Natural killer cell treated with Interleukin-12 subunit alpha and Interleukin-12 subunit beta and Interleukin-15 and Interleukin-18, amount 100 ng/mL, for 72 hours (primary cell): Measurements from ENCODE around the gene C13orf46. TPM values are rescaled to one million over a fixed set of nuclear protein-coding genes. Genes with fewer than 3 reads are reported as not detected.

Source experiments
- ATAC-seq, 2 donors: fragments of 150-1000 bp; cut with Tn5 transposase in 1 of 2; sonication (Bioruptor Pico), chemical (Tn5 transposase) in 1 of 2; 2 replicates each; pipeline ENCODE4 v1.10.0; 2021
- DNase-seq: peaks from one replicate; pipeline ENCODE4 v3.0.0; 2022; ENCODE audit warnings: low spot score
- H3K27ac Mint-ChIP-seq, 2 donors: 1 replicate in 1 of 2; 2 replicates in 1 of 2; pipeline ENCODE4 v1.8.0; 2022; ENCODE audit warnings: mixed read lengths in 2 of 2, mild to moderate bottlenecking in 1 of 2, moderate library complexity in 1 of 2
- H3K27me3 Mint-ChIP-seq, 2 donors: 1 replicate in 1 of 2; 2 replicates in 1 of 2; pipeline ENCODE4 v1.8.0; 2022; ENCODE audit warnings: mixed read lengths in 2 of 2
- H3K36me3 Mint-ChIP-seq: one replicate; pipeline ENCODE4 v1.8.0; 2022; ENCODE audit warnings: mixed read lengths
- H3K4me1 Mint-ChIP-seq, 2 donors: 1 replicate in 1 of 2; 2 replicates in 1 of 2; pipeline ENCODE4 v1.8.0; 2022; ENCODE audit warnings: low read depth in 2 of 2, mixed read lengths in 2 of 2, mild to moderate bottlenecking in 1 of 2
- H3K4me3 Mint-ChIP-seq: one replicate; pipeline ENCODE4 v1.8.0; 2022; ENCODE audit warnings: mixed read lengths
- H3K9me3 Mint-ChIP-seq: 2 replicates; pipeline ENCODE4 v1.8.0; 2022; ENCODE audit warnings: mixed read lengths
- total RNA-seq, 2 donors: library from RNA; stranded (reverse); gene quantifications; one replicate each; pipeline ENCODE4 v1.2.3, GENCODE V29; 2022

The C13orf46 gene
- total RNA-seq, 2 donors from 2014 or later, result 0.64 to 1.4 TPM

DNA sequence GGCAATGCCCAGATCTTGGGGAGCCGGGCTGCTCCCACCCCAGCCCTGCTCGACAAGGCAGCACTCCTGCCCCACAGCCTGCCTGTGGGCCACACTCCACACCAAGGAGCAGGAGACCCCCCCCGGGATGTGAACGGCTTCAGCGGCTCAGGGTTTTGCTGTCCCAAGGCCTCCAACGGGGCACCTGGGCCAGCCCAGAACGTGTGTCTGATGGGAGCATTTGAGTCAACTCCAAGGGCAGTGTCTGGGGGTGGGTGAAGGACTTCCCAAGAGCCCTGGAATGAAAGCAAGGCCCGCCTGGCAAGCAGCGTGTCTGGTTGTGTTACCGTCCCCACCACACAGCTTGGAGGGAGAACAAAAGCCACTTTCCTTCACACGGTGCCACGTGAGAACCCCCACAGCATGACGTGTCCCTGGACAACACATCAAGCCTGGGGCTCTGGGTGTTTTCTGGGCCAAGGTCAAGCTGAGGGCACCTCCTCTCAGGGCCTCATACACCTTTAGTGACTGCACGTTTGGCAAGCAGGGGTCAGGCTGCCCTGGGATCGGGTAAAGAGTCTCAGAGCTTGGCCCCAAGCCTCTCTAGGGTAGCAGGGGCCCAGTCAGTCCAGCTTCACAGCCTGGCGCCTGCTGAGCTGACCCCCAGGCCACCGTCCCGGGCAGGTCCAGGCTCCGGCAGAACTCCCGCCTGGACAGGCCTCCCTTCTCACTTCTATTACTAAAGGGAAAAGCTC lies 6.0 kb downstream of the C13orf46 start:
- H3K27ac Mint-ChIP-seq, result no peak overlapping the region
- no peaks in the 10 kb centered on the region for H3K4me1 Mint-ChIP-seq
- H3K9me3 Mint-ChIP-seq, result no peaks in the 10 kb centered on the region
- no peak for ATAC-seq
- H3K36me3 Mint-ChIP-seq, result no peaks in the 10 kb centered on the region
- peak; percentile 50 for DNase-seq
- no peaks in the 10 kb centered on the region for H3K27me3 Mint-ChIP-seq
- H3K4me3 Mint-ChIP-seq, result no peak overlapping the region

DNA sequence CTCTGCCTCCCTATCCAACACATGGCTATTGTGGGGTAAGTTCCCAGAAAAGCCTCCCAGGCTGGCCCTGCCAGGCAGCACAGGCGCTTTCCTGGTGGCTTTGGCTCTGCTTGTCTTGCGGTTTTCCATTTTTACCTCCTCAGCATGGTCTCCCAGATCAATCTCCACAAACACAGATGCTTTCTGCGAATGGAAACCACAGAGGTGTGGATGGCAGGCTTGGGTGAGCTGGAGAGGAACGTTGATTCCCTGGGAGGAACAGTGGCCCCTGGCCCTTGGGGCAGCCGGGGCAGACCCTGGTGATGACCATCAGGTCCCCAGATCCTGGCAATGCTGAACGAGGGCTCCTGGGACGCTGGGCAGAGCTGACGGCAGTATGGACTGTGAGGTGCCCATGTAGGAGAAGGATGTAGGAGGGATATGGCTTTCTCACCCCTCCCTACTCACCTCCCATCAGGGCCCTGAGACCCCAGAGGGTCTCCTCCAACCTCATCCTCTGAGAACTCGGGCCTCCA lies 6.6 kb downstream of the C13orf46 start:
- Mint-ChIP-seq H3K27me3 (no peaks in the 10 kb centered on the region), H3K27ac (no peak overlapping the region), H3K36me3 (no peaks in the 10 kb centered on the region), H3K9me3 (no peaks in the 10 kb centered on the region), H3K4me1 (no peaks in the 10 kb centered on the region), H3K4me3 (no peak overlapping the region)
- ATAC-seq, result no peak
- peak; percentile 38 for DNase-seq

DNA sequence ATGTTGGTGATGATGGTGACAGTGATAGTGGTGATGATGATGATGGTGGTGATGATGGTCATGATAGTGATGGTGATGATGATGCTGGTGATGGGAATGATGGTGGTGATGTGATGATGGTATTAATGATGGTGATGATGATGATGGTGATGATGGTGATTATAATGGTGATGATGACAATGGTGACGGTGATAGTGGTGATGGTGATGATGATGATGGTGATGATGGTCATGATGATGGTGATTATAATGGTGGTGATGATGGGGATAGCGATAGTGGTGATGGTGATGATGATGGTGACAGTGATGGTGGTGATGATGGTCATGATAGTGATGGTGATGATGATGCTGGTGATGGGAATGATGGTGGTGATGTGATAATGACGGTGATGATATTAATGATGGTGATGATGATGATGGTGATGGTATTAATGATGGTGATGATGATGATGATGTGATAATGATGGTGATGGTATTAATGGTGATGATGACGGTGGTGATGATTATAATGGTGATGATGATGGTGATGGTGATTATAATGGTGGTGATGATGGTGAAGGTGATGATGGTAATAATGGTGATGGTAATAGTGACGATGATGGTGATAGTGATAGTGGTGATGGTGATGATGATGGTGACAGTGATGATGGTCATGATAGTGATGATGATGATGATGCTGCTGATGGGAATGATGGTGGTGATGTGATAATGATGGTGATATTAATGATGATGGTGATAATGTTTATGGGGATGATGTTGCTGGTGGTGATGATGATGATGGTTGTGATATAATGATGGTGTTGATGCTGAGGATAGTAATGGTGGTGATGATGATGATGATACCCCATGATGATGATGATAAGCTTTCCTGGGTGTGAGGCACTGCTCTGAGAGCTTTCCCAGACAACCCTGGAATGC lies 7.7 kb downstream of the C13orf46 start:
- no peaks in the 10 kb centered on the region for H3K36me3 Mint-ChIP-seq
- no peak for ATAC-seq
- H3K9me3 Mint-ChIP-seq, result no peaks in the 10 kb centered on the region

DNA sequence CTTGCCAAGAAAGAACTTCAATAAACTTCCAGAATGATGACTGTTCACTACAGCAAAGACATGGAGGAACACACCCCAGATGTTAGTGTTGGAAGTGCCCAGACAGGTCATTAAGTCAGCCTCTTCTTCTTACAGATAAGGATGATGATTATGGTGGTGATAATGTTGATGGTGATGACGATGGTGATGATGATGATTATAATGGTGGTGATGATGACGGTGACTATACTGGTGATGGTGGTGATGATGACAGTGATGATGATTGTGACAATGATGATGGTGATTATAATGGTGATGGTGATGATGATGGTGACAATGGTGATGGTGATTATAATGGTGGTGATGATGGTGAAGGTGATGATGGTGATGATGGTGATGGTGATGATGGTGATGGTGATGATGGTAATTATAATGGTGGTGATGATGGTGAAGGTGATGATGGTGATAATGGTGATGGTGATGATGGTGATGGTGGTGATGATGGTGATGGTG lies 8.4 kb downstream of the C13orf46 start:
- Mint-ChIP-seq H3K36me3 (peaks cover 2% of the 10 kb centered on the region), H3K9me3 (peaks cover under 1% of the 10 kb centered on the region), H3K27ac (no peak overlapping the region), H3K4me1 (no peaks in the 10 kb centered on the region), H3K4me3 (no peak overlapping the region), H3K27me3 (no peaks in the 10 kb centered on the region)
- ATAC-seq (no peak), DNase-seq (no peak)

More for the DNA sequence above, 7.7 kb downstream of the C13orf46 start:
- Mint-ChIP-seq H3K27me3 (no peaks in the 10 kb centered on the region), H3K4me1 (no peaks in the 10 kb centered on the region), H3K27ac (no peak overlapping the region), H3K4me3 (no peak overlapping the region)
- no peak for DNase-seq

DNA sequence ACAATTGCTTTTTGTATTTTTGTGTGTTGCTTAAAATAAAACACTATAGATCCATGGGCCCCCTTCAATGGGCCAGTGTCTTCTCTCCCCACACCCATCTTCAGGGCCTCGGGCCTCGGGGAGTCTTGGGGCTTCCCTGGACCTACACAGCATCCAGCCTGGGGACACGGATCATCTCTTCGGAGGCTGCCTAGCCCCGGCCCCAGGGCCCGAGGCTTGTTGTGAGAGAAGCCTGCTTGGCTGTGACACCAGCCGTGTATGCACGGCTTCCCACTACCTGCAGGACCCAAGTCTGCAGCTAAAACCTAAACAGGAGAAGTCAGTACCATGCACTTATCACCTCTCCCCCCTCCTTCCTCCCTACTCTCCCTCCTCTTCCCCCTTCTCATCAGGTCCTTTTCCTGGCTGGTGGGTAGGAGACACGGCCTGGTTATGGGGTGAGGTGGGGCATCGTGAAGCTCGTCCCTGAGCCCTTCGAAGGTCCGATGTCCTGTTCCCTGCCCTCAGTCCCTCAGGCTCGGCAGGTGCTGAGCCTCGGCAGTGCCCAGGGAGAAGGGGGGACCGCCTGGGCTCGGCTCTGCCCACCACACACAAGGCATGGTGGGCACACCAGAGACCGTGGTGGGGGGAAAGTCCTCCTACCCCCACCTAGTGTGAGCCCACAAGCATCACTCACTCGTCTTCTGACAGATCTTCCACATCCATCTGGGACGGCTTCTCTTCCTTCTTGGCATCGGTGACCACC lies 9.5 kb downstream of the C13orf46 start:
- no peak overlapping the region for H3K4me3 Mint-ChIP-seq
- ATAC-seq (no peak), DNase-seq (peak; percentile 37)
- no peaks in the 10 kb centered on the region for H3K27me3 Mint-ChIP-seq
- no peak overlapping the region for H3K27ac Mint-ChIP-seq
- peaks cover 8% of the 10 kb centered on the region for H3K36me3 Mint-ChIP-seq
- peaks cover 3% of the 10 kb centered on the region for H3K9me3 Mint-ChIP-seq
- H3K4me1 Mint-ChIP-seq, result no peaks in the 10 kb centered on the region

DNA sequence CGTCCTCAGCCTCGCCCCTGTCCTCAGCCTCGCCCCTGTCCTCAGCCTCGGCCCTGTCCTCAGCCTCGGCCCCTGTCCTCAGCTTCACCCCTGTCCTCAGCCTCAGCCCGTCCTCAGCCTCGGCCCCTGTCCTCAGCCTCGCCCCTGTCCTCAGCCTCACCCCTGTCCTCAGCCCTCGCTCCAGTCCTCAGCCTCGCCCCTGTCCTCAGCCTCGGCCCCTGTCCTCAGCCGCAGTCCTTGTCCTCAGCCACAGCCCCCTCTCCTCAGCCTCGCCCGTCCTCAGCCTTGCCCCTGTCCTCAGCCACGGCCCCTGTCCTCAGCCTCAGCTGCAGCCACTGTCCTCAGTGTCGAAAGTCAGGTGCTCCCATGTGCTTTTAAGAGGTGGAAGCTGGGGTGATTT lies 10.5 kb downstream of the C13orf46 start:
- no peak overlapping the region for H3K27ac Mint-ChIP-seq
- peaks cover 14% of the 10 kb centered on the region for H3K36me3 Mint-ChIP-seq
- ATAC-seq (no peak), DNase-seq (peak; percentile 53)
- H3K4me3 Mint-ChIP-seq, result no peak overlapping the region
- peaks cover 3% of the 10 kb centered on the region for H3K9me3 Mint-ChIP-seq
- H3K4me1 Mint-ChIP-seq, result peaks cover 0 to 4% of the 10 kb centered on the region in 2 donors
- H3K27me3 Mint-ChIP-seq, result no peaks in the 10 kb centered on the region

DNA sequence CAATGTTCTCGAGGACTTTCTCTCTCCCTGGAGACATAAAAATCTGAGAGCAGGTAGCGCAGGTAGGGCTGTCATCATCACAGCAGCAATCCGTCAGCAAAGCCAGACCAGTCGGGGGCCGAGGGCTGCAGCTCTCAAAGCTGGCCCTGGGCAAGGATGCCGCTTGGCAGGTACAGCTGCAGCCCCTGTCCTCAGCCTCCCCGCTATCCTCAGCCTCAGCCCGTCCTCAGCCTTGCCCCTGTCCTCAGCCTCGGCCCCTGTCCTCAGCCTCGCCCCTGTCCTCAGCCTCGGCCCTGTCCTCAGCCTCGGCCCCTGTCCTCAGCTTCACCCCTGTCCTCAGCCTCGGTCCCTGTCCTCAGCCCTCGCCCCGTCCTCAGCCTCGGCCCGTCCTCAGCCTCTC lies 10.9 kb downstream of the C13orf46 start:
- ATAC-seq, result no peak
- Mint-ChIP-seq H3K9me3 (peaks cover 3% of the 10 kb centered on the region), H3K27ac (no peak overlapping the region), H3K36me3 (peaks cover 14% of the 10 kb centered on the region), H3K27me3 (no peaks in the 10 kb centered on the region), H3K4me1 (peaks cover 0 to 6% of the 10 kb centered on the region in 2 donors), H3K4me3 (no peak overlapping the region)
- peak; percentile 49 for DNase-seq

DNA sequence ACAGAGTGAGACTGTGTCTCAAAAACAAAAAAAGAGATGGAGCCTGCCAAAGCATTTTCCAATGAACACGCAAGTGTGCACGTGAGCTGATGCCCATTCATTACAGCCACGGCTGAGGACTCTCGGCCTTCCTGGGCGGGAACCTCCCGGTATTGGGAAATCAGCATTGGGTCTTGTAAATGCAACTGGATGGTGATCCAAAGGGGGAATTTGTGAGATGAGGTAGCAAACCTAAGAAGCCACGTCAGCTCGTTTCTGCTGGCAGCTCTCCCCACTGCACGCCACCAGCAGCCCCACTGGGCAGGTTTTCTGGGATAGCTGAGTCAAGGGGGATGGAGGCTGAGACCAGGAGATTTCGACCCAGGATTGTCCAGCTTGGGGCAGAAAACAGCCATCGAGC lies 11.5 kb downstream of the C13orf46 start:
- peaks cover 14% of the 10 kb centered on the region for H3K36me3 Mint-ChIP-seq
- peaks cover 0 to 11% of the 10 kb centered on the region in 2 donors for H3K4me1 Mint-ChIP-seq
- H3K9me3 Mint-ChIP-seq, result peaks cover 3% of the 10 kb centered on the region
- no peaks in the 10 kb centered on the region for H3K27me3 Mint-ChIP-seq
- H3K4me3 Mint-ChIP-seq, result no peak overlapping the region
- no peak overlapping the region for H3K27ac Mint-ChIP-seq
- ATAC-seq, result no peak
- DNase-seq, result no peak

DNA sequence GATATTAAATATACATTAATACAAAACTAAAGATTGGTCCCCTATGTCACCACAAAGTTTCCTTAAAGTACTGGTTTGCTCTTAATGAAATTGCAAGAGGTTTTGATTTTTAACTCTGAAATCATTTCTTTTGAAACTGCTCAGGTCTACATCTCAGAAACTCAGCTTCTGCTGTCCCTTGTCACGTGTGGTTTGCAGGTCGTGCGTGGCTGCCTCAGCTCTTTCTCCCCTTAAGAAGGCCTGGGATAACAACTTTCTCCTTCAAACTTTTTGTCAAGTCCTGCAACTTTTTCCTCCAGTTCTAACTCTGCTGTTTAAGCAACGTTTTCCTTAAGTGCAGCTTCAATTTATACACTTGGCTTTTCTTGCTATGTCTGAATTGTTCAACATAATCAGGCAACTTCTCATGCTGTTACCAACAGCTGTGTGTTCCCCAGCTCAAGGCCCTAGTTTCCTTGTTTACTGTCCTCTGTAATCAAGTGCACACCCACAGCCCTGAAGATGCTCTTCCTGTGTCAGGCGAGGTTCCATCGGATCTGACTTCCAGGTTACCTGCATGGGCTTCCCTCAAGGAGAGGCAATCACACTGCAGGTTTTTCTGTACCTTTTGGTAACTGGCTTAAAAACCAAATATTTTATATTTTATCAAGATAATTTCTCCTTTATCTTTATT lies 13.5 kb downstream of the C13orf46 start:
- Mint-ChIP-seq H3K4me3 (no peak overlapping the region), H3K27ac (no peak overlapping the region), H3K4me1 (peaks cover 5 to 11% of the 10 kb centered on the region in 2 donors), H3K36me3 (peaks cover 14% of the 10 kb centered on the region), H3K27me3 (no peaks in the 10 kb centered on the region), H3K9me3 (peaks cover 3% of the 10 kb centered on the region)
- DNase-seq (no peak), ATAC-seq (no peak)

DNA sequence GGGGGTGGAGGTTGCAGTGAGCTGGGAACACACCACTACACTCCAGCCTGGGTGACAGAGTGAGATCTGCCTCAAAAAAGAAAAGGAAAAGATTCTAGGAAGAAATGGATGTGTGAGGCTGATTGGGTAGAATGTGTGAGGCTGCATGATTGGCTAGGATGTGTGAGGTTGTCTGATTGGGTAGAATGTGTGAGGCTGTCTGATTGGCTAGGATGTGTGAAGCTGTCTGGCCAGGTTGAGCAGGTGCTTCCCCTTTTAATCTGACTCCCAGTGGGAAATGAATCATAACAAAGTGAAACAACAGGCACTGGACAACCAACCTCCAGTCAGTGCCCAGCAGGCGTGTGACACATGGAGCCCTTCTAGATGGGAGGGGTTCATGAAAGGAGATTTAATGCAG lies 14.7 kb downstream of the C13orf46 start:
- DNase-seq, result no peak
- ATAC-seq, result no peak
- Mint-ChIP-seq H3K9me3 (peaks cover 3% of the 10 kb centered on the region), H3K4me3 (no peak overlapping the region), H3K27me3 (no peaks in the 10 kb centered on the region), H3K36me3 (peaks cover 21% of the 10 kb centered on the region), H3K4me1 (peaks cover 5 to 11% of the 10 kb centered on the region in 2 donors), H3K27ac (no peak overlapping the region)

DNA sequence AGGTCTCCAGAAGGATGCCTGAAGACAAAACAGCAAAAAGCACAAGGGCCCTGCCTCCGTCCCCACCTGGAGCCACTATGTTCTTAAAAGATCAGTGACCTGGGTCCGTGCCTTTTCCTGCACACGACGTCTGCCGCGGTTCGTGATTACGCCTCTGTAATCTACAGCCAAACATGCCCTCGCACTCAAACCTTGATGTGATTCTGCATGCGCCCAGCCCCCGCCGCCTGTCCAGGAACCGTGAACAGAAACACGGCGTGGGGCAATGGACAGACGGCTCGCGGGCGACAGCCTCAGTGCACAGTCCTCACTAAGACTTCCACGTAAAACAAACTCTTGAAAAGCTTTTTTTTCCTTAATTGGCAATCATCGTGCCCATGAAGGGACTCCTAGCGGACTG lies 15.5 kb downstream of the C13orf46 start:
- DNase-seq (no peak), ATAC-seq (no peak)
- peaks cover 3% of the 10 kb centered on the region for H3K9me3 Mint-ChIP-seq
- H3K4me3 Mint-ChIP-seq, result no peak overlapping the region
- H3K27ac Mint-ChIP-seq, result no peak overlapping the region
- H3K4me1 Mint-ChIP-seq, result peaks cover 5 to 11% of the 10 kb centered on the region in 2 donors
- H3K36me3 Mint-ChIP-seq, result peaks cover 21% of the 10 kb centered on the region
- H3K27me3 Mint-ChIP-seq, result no peaks in the 10 kb centered on the region

DNA sequence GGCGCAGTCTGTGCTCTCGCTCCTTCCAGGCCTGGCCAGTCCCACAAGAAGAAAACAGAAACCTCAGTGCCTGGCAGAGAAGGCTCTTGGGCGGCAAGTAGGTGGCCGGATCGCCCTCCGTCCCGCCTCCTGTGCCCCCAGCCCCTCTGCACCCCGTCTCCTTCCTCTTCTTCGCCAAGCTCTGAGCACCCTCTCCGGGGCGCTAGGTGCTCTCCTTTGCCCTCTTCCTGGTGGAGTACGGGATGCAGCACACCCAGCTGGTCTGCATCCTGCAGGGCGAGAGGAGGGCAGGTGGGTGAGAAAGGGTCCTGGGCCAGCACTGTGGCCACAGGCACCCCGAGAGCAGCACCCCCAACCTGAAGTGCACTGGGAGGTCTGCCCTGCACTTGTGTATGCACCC lies 17.3 kb downstream of the C13orf46 start:
- ATAC-seq, result no peak
- Mint-ChIP-seq H3K9me3 (peaks cover 3% of the 10 kb centered on the region), H3K4me1 (peaks cover 5 to 11% of the 10 kb centered on the region in 2 donors), H3K27me3 (no peaks in the 10 kb centered on the region), H3K36me3 (peaks cover 21% of the 10 kb centered on the region), H3K27ac (no peak overlapping the region), H3K4me3 (no peak overlapping the region)
- DNase-seq, result no peak

DNA sequence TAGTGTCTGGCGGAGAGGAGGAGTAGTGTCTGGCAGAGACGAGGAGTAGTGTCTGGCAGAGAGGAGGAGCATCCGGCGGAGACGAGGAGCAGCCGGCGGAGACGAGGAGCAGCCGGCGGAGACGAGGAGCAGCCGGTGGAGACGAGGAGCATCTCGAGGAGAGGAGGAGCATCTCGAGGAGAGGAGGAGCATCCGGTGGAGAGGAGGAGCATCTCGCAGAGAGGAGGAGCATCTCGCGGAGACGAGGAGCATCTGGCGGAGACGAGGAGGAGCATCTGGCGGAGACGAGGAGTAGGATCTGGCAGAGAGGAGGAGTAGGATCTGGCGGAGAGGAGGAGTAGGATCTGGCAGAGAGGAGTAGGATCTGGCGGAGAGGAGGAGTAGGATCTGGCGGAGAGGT lies 18.2 kb downstream of the C13orf46 start:
- H3K4me1 Mint-ChIP-seq, result peaks cover 5 to 11% of the 10 kb centered on the region in 2 donors
- no peak for ATAC-seq
- no peak overlapping the region for H3K4me3 Mint-ChIP-seq
- no peak overlapping the region for H3K27ac Mint-ChIP-seq
- H3K9me3 Mint-ChIP-seq, result peaks cover 3% of the 10 kb centered on the region
- H3K36me3 Mint-ChIP-seq, result peaks cover 21% of the 10 kb centered on the region
- H3K27me3 Mint-ChIP-seq, result no peaks in the 10 kb centered on the region
- no peak for DNase-seq
